HG02981 (cell line): ENCODE measurements around the gene ELF5.
A peak's percentile ranks its signal among the peaks of the same experiment; 100 is the strongest.

ENCODE experiments used
- ATAC-seq: cut with Tn5 transposase; IDR thresholded peaks from one replicate; pipeline ENCODE4 v1.9.1; 2021; ENCODE audit warnings: mild to moderate bottlenecking, moderate library complexity; ENCODE audit not compliant: unreplicated experiment

Gene ELF5

GRCh38 chr11:34458525-34458924 lies 55.1 kb downstream of the ELF5 start:
- ATAC-seq: no peak

DNA sequence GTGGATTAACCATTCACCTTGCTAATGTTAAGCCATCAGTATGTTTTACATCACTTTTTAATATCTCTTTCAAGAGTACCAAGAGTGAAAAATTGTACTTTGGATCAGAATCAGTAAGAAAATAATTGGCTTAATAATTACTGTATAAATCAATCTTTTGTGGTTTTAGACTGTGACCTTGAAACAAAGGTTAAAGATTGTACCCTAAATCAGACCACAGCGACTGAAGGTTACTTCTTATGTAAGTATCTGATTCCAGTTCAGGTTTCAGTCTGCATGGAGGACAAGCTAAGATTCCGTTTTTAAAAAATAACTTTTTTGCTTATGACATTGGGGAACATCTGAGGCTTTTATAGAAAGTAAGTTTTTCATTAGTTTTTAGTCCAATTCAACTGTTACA lies 56.0 kb downstream of the ELF5 start:
- no peak for ATAC-seq

GRCh38 chr11:34454308-34455032 lies 59.1 kb downstream of the ELF5 start:
- no peak for ATAC-seq

DNA sequence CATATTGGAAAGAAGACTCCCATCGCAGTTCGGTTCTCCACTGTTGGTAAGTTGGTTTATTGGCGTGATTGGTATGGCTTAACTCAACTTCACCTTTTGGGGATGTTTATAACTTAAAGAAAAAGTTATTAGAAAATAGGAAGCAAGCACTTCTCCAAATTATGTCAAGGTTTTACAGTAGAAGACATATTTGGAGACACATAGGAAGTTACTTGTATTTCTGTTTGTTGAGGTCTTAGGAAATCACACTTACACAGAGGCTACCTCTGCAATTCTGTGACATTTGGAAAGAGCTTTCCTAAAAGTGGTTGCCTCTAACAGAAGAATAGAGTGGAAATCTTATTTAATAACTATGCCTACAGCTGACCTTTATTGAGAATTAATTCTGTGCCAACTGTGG lies 62.5 kb downstream of the ELF5 start:
- ATAC-seq: no peak

DNA sequence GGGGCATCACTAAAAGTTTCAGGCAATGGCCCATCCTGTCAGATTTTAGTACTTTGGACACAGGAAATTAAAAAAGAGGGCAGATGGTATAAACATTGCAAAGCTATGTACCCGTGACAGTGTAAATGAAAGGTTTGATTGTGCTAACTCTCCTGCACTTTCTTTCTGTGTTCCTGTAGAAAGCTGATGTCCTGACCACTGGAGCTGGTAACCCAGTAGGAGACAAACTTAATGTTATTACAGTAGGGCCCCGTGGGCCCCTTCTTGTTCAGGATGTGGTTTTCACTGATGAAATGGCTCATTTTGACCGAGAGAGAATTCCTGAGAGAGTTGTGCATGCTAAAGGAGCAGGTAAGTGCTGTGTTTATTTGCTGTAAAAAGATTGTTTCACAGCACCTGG lies 64.6 kb downstream of the ELF5 start:
- peak; percentile 59 for ATAC-seq

GRCh38 chr11:34448223-34448994 lies 65.2 kb downstream of the ELF5 start:
- ATAC-seq: peak; percentile 27

GRCh38 chr11:34447044-34447443 lies 66.5 kb downstream of the ELF5 start:
- ATAC-seq: no peak

DNA sequence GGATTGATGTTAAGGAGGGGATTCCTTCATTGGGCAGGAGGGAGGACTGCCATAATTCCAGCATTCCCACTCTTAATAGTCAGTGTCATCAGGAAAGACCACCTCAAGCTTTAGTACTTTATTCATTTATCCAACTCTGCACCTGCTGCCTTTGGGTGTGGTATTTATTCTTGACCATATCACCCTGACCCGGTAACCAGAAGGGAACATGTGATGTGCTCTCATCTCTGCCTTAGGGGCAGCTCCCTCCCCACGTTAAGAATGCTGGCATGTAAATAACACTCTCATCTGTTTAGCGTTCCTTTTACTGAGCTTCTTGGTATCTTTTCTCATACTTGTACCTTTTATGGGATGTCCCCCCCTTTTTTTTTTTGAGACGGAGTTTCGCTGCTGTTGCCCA lies 67.2 kb downstream of the ELF5 start:
- no peak for ATAC-seq

- ATAC-seq: no peak
Observed at GRCh38 chr11:34445956-34446355, 67.6 kb downstream of the ELF5 start.

- ATAC-seq: no peak
Observed at GRCh38 chr11:34444428-34444827, 69.2 kb downstream of the ELF5 start.

DNA sequence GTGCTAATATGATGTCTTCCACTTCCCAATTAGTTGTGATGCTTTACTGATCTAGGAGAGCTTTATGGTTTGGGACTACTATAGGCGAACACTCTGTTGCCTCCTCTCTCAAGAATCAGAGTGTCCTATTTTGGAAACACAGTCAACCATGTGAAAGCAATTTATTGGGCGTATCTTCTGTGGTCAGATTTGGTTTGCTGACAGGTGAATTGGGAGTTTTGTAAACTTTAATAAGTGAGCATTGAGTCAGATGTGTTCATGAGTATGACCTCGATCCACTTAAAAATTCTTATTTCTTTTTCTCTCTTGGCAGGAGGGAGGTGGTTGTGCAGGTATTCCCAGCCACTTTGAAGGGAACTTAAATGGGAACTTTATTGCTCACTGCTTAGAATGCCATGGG lies 70.5 kb downstream of the ELF5 start:
- ATAC-seq: no peak

DNA sequence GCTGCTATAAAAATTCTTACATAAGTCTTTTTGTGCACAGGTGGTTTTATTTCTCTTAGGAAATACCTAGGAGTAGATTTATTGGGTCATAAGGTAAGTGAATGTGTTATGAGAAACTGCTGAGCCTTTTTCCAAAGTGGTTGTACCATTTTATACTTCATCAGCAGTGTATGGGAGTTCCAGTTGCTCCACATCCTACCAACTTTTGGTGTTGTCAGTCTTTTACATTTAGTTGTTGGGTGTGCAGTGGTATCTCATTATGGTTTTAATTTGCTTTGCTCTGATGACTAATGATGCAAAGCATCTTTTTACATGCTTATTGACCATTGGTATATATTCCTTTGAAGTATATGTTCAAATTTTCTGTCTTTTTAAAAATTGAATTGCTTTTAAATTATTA lies 71.8 kb downstream of the ELF5 start:
- ATAC-seq: no peak

DNA sequence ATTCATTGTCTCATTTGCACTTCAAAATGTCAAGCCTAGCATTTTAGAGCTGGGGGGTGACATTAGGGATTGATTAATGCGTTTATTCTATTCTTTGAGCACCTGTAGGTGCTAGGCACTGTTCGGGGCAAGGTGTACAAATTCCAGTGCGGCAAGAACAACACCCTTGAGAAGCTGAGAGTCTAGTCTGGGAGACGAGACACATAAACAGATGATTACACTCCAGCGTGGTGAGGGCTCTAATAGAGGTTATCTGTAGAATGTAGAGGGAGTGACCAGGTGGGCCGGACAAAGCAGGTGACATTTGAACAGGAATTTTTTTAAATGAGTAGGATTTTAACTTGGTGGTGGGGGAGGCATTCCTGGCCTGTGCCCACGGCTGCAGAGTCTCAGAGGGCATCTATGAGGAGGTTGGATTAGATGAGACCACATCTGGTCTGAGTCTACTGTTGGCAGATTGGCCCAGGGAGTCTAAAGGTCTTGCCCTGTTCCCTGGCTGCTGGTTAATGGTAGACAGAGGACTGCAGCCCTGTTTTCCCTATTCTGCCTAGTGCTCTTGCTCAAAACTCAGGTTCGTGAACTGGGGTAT lies 73.9 kb downstream of the ELF5 start:
- no peak for ATAC-seq

DNA sequence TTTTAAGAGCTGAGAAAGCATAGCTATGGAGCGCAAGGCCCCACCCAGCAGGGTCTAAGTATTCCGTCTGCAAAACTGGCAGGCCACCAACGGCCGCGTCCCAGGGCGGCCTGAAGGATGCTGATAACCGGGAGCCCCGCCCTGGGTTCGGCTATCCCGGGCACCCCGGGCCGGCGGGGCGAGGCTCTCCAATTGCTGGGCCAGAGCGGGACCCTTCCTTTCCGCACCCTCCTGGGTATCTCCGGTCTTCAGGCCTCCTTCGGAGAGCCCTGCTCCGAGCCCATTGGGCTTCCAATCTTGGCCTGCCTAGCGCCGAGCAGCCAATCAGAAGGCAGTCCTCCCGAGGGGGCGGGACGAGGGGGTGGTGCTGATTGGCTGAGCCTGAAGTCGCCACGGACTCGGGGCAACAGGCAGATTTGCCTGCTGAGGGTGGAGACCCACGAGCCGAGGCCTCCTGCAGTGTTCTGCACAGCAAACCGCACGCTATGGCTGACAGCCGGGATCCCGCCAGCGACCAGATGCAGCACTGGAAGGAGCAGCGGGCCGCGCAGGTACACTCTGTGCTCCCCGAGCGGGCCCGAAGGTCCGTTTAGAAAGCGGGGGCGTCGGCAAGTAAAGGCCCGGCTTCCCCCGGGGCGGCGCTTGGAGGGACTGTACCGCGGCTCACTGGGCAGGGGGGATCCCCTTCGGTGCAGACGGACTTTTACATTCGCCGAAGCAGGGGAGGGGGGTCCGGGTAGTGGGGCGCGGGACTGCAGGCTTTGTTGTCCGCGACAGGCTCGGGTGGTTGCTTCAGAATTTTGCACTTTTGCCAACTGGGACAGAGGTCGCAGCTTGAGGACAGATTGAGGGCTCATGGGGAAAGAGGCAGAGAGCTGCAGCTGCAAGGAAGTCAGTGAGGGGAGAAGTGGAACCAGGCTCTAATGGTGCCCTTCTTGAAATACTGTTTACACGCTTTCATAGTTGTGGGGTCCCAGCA lies 74.8 kb downstream of the ELF5 start, which contains the start of gene CAT:
Gene CAT, plus strand, starts transcription at position 406 of the 979 bp plus-strand sequence. Its CDS starts 80 bp downstream, at position 486.
- peak; percentile 98 for ATAC-seq

- no peak for ATAC-seq
Observed at GRCh38 chr11:34437224-34438125, 76.1 kb downstream of the ELF5 start.

DNA sequence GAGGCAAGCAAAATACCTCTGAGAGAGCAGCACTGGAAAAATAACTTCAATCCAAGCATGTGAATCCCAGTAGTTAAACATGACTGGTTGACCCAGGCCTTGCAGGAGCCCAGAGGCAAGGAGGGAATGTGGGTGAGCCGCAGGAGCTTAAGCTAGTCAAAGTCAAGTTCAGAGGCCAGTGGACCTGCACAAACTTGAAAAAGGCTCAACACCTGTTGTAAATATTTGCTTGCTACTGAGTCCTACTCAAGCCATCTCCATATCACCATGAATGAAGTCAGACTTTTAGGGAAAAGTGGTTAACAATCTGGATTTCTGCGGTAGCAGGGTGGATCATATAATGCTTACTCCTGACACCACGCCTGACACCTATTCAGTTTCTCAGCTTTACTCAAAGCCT lies 79.7 kb downstream of the ELF5 start:
- ATAC-seq: no peak

GRCh38 chr11:34432822-34433221 lies 80.8 kb downstream of the ELF5 start:
- no peak for ATAC-seq

DNA sequence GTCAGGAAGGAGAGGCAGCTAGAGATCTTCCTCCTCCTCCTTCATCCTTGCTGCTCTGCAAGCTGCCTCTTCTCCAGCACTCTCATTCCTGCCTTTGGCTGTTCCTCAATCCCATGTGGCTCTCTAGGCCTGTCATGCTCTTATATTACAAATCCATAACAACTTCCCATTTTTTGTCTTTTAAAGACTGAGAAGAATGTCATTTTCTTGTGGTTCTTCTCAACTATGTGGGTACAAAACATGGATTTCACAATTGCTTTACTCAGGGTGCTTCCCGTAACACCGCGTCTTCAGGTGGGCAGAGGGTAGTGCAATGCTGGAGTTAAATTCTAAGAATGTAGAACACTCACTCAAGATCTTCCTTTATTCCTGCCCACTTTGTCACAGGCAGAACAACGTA lies 81.6 kb downstream of the ELF5 start:
- ATAC-seq: no peak
